Naive thymus-derived CD8-positive, alpha-beta T cell (primary cell): ENCODE measurements around the gene LAMTOR5. TPM values are rescaled to one million over a fixed set of nuclear protein-coding genes. Genes with fewer than 3 reads are reported as not detected.
"Not testable (repeated sequence)": the region's sequence is repeated elsewhere in the genome, so short reads cannot be mapped to it uniquely, and the experiment has no call there.

Experiments used
- ATAC-seq, 2 donors: fragments of 150-1000 bp; cut with Tn5 transposase in 1 of 2; sonication (Bioruptor Pico), chemical (Tn5 transposase) in 1 of 2; 1 replicate in 1 of 2; 2 replicates in 1 of 2; pipeline ENCODE4 v1.10.0; 2021; ENCODE audit warnings: mild to moderate bottlenecking in 2 of 2, moderate library complexity in 2 of 2
- POLR2A ChIA-PET: fragments of 350-600 bp; sonication (Branson Sonifier 250); formaldehyde crosslinking; loops from one replicate; lab custom pipeline; 2021; ENCODE audit warnings: antibody characterized with exemption; lab: Charles Lee
- DNase-seq, 10 donors: peaks; one replicate each; pipeline versions ENCODE4 v3.0.0 to v3.0.0-alpha.2; 2020 to 2022
- H3K27ac Mint-ChIP-seq, 10 donors: one replicate each; pipeline ENCODE4 v1.8.0; 2020 to 2022; ENCODE audit warnings: mild to moderate bottlenecking in 10 of 10, mixed read lengths in 10 of 10, moderate library complexity in 4 of 10, inconsistent platforms in 1 of 10
- H3K27me3 Mint-ChIP-seq, 5 donors: one replicate each; pipeline ENCODE4 v1.8.0; 2021 to 2022; ENCODE audit warnings: mixed read lengths in 5 of 5
- H3K36me3 Mint-ChIP-seq, 3 donors: one replicate each; pipeline ENCODE4 v1.8.0; 2020 to 2022; ENCODE audit warnings: mixed read lengths in 3 of 3, mild to moderate bottlenecking in 2 of 3, inconsistent platforms in 1 of 3
- H3K4me1 Mint-ChIP-seq, 4 donors: one replicate each; pipeline ENCODE4 v1.8.0; 2021 to 2022; ENCODE audit warnings: mixed read lengths in 4 of 4
- H3K4me3 Mint-ChIP-seq, 10 donors: one replicate each; pipeline ENCODE4 v1.8.0; 2020 to 2022; ENCODE audit warnings: mild to moderate bottlenecking in 10 of 10, mixed read lengths in 10 of 10, moderate library complexity in 6 of 10, inconsistent platforms in 1 of 10
- H3K9me3 Mint-ChIP-seq, 9 donors: one replicate each; pipeline ENCODE4 v1.8.0; 2020 to 2022; ENCODE audit warnings: mixed read lengths in 9 of 9, mild to moderate bottlenecking in 3 of 9, inconsistent platforms in 1 of 9, moderate library complexity in 1 of 9
- polyA plus RNA-seq, 3 donors: library from polyadenylated mRNA; unstranded; fragments of 300-500 nt; fragmentation: Illumina TruSeq; gene quantifications; one replicate each; pipeline ENCODE4 v1.2.3, GENCODE V29; 2021
- total RNA-seq, 8 experiments: library from RNA in 2 of 8; stranded (reverse) in 2 of 8; gene quantifications; one replicate each; pipeline ENCODE4 v1.2.3 and lab custom pipeline; 2021 to 2026

The LAMTOR5 gene
- total and polyA plus RNA-seq, 5 experiments from 2014 or later, result 72.0 to 262 (median 192) TPM

DNA sequence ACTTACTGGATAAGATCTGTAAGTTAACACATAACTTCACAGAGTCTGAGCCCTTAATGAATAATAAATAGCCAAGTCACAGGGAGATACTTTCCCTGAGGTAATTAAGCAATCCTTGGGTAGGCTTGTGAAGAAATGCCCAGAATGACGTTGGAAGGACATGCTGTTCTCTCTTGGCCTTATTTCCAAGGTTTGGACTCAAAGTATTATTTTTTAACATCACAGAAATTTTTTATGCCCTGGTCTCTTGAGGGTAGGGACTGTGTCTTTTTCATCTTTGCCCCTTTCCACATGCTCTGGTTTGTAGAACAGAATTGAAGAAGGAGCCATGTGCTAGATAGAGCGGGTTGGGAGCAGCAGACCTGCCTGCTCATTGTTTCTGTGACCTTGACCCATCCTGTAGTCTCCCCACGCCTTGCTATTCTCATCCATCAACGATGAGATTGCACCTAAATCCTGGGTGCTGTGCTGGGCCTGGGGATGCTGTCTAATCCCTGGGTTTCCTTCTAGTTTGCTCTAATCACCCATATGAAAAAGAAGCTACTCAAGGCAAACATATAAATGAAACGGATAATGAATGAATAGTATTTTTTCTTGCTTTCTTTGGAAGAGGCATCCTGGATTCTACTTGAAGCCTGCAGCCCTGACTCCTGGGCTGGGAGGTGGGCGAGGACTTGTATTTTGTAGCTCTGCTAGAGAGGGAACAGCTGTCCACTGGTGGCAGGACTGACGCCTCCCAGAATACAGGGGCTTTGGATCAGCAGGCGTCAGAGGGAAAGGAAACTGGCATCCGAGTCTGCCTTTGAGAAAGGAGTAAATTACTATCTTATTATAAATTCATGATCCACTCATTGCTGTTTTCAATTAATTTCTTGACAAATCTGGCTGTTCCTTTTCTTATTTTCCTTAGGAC is 17.5 kb upstream of the LAMTOR5 start:
- no peak overlapping the region for H3K4me3 Mint-ChIP-seq
- peaks cover 2 to 5% (median 4%) of the 10 kb centered on the region in 5 donors for H3K27me3 Mint-ChIP-seq
- ATAC-seq (no peak), DNase-seq (no peak)
- H3K9me3 Mint-ChIP-seq, result no peaks in the 10 kb centered on the region
- POLR2A ChIA-PET, result no interaction called here
- no peaks in the 10 kb centered on the region for H3K4me1 Mint-ChIP-seq
- no peaks in the 10 kb centered on the region for H3K36me3 Mint-ChIP-seq
- H3K27ac Mint-ChIP-seq, result no peak overlapping the region

DNA sequence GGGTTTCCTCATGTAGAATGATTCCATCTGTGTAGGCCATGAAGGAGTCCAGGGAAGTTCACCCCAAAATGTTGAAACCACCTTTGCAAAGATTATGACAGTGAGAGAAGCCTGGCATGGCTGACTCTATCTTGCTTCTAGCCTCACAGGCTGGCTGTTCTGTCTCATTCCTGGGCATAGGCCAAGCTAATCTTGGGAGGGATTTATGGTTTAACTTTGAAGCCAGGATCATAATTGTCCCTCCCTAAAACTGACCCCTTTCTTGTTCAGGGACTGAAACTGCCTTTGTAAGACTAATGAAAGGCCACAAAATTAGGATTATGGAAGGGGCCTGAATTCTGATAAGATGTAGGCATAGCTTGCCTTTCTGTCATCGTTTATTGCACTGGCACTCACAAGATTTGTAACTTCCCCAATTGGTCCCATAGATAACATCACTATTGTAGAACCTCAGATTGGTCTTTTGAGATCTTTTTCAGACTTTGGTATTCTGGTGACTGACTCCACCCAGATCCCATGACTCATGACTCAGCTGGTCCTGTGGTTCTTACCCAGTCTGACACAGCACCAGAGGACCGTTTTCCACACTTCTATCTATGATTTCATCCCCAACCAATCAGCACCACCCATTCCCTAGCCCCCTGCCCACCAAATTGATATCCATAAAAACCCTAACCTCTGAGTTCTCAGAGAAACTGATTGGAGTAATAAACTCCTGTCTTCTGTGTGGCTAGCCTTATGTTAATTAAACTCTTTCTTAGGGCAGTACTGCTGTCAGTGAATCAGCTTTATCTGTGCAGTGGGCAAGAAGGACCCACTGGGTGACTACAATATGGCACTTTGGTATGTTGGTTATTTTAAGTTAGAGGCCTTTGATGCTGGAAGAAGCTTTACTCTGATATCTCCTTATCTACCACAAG is 13.6 kb upstream of the LAMTOR5 start:
- ATAC-seq (no peak), DNase-seq (no peak)
- peaks cover 0 to 5% (median 3%) of the 10 kb centered on the region in 5 donors for H3K27me3 Mint-ChIP-seq
- H3K4me3 Mint-ChIP-seq, result no peak overlapping the region
- H3K27ac Mint-ChIP-seq, result peak overlapping the region in 1 of 10 donors; percentile 12
- no peaks in the 10 kb centered on the region for H3K4me1 Mint-ChIP-seq
- H3K36me3 Mint-ChIP-seq, result no peaks in the 10 kb centered on the region
- H3K9me3 Mint-ChIP-seq, result no peaks in the 10 kb centered on the region
- POLR2A ChIA-PET, result no interaction called here

DNA sequence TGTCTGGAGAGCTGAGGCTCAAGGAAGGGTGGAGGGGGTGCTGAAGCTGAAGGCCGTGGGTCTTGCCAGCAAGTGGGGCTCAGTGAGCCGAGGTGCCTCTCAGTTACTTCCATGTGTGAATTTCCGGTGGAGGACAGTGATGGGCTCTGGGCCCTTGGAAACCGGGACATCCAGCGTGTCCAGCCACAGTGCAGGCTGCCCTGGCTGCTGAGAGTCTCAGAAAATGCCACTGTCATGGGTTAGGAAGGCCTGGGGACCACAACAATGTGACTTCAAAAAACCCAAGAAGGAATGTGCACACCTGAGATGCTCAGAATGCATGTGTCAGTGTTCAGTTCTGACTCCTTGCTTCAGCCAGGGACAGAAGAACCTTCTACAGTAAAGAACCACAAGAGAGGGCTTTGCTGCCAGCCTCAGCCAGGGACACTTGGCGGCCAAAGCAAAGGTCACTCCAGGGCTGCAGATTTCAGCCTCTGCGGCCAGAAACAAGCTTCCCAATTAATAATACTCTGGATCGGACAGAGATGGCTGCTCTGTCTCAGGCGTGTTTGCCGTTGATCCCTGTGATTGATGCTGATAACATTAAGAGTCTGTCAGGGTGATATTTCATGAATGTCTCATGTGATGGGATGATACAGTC is 12.6 kb upstream of the LAMTOR5 start:
- no peak overlapping the region for H3K27ac Mint-ChIP-seq
- H3K4me3 Mint-ChIP-seq, result no peak overlapping the region
- peaks cover 0 to 5% (median 3%) of the 10 kb centered on the region in 5 donors for H3K27me3 Mint-ChIP-seq

DNA sequence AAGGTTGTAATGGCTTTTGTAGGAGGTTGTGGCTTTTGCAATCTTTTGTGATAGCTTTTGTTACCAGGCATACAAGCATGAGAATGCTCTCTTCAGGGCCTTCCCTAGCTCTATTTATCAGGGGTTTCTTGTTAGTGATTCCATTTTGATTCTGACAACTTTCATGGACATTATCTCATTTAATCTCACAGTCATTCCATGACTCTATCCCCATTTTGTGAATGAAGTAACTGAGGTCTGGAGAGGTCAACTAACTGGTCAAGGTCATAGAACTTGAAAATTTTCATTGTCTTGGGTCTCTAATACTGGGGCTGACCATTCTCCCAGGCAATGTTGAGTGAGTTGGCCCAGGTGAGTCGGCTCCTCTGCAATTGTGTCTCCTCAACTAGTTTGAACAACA is 11.2 kb upstream of the LAMTOR5 start:
- POLR2A ChIA-PET, result interaction anchor here (1.5 kb wide), 1 partner anchor 9 kb away, joined by 4 read pairs; no protein-coding TSS in a partner anchor

More for the DNA sequence above, 12.6 kb upstream of the LAMTOR5 start:
- Mint-ChIP-seq H3K36me3 (no peaks in the 10 kb centered on the region), H3K4me1 (no peaks in the 10 kb centered on the region), H3K9me3 (no peaks in the 10 kb centered on the region)
- DNase-seq, result no peak
- ATAC-seq, result no peak
- POLR2A ChIA-PET, result no interaction called here

DNA sequence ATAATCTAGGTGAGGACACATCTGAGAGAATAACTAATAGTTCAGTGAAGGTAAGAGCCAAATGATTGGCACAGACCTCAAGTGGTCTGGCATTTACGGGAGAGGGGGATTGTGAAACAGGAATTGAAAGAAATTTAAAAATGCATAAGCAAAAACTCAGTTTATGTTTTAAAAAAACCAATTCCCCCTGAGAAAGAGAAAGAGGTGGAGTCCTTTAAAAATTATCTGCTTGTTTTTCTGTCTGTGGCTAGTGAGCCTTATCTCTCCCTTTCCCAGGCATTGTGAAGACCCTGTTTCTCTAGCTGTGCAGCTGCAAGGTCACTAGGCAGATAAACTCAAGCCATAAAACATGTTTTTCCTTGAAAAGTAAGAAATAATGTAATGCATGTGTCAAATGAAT is 5.6 kb upstream of the LAMTOR5 start:
- H3K36me3 Mint-ChIP-seq, H3K4me3 Mint-ChIP-seq, ATAC-seq, DNase-seq, POLR2A ChIA-PET, H3K9me3 Mint-ChIP-seq, H3K27me3 Mint-ChIP-seq: not testable (repeated sequence)
- peaks cover 2 to 17% (median 9%) of the 10 kb centered on the region in 4 donors for H3K4me1 Mint-ChIP-seq
- H3K27ac Mint-ChIP-seq, result peak overlapping the region in 1 of 10 donors; percentile 19

More for the DNA sequence above, 11.2 kb upstream of the LAMTOR5 start:
- H3K27me3 Mint-ChIP-seq, result peaks cover 0 to 3% (median under 1%) of the 10 kb centered on the region in 5 donors
- no peaks in the 10 kb centered on the region for H3K36me3 Mint-ChIP-seq
- no peaks in the 10 kb centered on the region for H3K4me1 Mint-ChIP-seq
- no peak overlapping the region for H3K4me3 Mint-ChIP-seq
- ATAC-seq, result no peak
- no peak for DNase-seq
- H3K27ac Mint-ChIP-seq, result no peak overlapping the region
- H3K9me3 Mint-ChIP-seq, result no peaks in the 10 kb centered on the region

DNA sequence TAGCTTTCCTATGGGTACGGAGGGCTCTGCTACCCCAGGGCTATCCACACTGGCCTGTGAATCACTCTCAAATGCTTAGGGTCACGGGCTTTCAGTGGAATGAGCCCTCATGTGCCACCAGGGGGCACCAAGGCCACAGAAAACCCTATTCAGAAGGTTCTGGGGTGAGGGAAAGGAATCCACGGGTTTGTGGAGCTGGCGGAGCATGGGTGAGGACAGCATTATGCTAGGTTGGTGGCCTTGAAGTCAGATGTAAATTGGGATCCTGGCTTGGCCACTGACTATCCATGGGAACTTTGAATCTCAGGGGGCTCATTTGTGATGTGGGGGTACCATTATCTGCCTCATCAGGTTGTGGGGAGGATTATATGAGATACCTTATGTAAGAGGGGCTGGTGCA is 5.1 kb upstream of the LAMTOR5 start:
- H3K4me3 Mint-ChIP-seq, result peak overlapping the region in 2 of 10 donors; percentile 1 to 43
- no peaks in the 10 kb centered on the region for H3K27me3 Mint-ChIP-seq
- H3K36me3 Mint-ChIP-seq, result peaks cover 0 to 2% (median 0%) of the 10 kb centered on the region in 3 donors
- DNase-seq, result peak; percentile 28 to 70 (median 42)
- peak overlapping the region in 4 of 10 donors; percentile 1 to 61 (median 26) for H3K27ac Mint-ChIP-seq
- POLR2A ChIA-PET, result interaction anchor here (2.3 kb wide), 1 partner anchor 75 kb away, joined by 7 read pairs; no protein-coding TSS in a partner anchor
- peak; percentile 52 to 56 for ATAC-seq
- H3K9me3 Mint-ChIP-seq, result no peaks in the 10 kb centered on the region
- peaks cover 7 to 21% (median 13%) of the 10 kb centered on the region in 4 donors for H3K4me1 Mint-ChIP-seq

DNA sequence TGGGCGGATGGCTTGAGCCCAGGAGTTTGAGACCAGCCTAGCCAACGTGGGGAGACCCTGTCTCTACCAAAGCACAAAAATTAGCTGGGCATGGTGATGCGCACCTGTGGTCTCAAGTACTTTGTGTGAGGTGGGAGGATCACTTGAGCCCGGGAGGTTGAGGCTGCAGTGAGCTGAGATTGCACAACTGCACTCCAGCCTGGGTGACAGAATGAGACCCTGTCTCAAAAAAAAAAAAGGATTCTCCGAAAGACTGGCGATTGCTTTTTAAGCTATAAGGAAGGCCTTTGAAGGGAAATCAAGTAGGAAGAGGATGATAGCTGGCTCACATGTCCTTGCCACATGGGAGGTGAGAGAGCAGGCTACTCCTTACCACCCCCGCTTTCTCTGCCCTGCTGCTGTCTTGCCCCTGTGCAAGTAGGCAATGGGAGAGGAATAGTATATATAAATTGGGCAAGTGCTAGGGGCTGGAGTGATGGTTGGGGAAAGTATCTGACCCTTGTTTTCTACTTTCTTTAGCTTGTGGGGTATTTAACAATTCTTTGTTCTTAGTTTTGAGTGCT is 3.8 kb upstream of the LAMTOR5 start:
- POLR2A ChIA-PET, result interaction anchor here (0.7 to 2.3 kb wide), 2 partner anchors 73 to 202 kb away, joined by 3 to 7 read pairs; no protein-coding TSS in a partner anchor
- Mint-ChIP-seq H3K27me3 (no peaks in the 10 kb centered on the region), H3K4me3 (no peak overlapping the region), H3K36me3 (peaks cover 0 to 5% (median 0%) of the 10 kb centered on the region in 3 donors), H3K9me3 (no peaks in the 10 kb centered on the region), H3K27ac (peak overlapping the region in 2 of 10 donors; percentile 47 to 56), H3K4me1 (peaks cover 9 to 31% (median 21%) of the 10 kb centered on the region in 4 donors)
- ATAC-seq (no peak), DNase-seq (no peak)

DNA sequence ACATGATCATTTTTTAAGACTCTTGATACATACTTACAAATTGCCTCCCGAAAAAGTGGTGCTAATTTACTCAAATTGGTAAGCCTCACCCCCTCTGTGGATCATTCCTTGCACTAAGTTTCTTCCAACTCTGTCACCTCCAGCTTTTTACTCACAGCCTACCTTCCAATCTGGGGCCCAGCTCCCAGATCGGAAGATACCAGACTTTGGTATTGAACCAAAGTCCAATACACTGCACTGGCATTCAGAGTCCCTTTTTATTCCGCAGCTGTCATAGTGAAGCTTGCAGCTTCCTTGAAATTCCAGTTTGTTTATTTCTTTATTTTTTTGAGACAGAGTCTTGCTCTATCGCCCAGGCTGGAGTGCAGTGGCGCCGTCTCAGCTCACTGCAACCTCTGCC is 1.8 kb upstream of the LAMTOR5 start:
- Mint-ChIP-seq H3K27ac (peak overlapping the region in 4 of 10 donors; percentile 9 to 99 (median 44)), H3K9me3 (no peaks in the 10 kb centered on the region), H3K27me3 (no peaks in the 10 kb centered on the region), H3K4me3 (peak overlapping the region in 8 of 10 donors; percentile 47 to 100 (median 82)), H3K4me1 (peaks cover 12 to 35% (median 25%) of the 10 kb centered on the region in 4 donors), H3K36me3 (peaks cover 2 to 6% (median 5%) of the 10 kb centered on the region in 3 donors)
- ATAC-seq, result no peak
- POLR2A ChIA-PET, result interaction anchor here (0.6 to 3.4 kb wide), 6 partner anchors 9 to 263 kb away, joined by 3 to 46 read pairs (median 4); partner anchors contain the start of genes KCNC4 and RBM15
- DNase-seq, result no peak

DNA sequence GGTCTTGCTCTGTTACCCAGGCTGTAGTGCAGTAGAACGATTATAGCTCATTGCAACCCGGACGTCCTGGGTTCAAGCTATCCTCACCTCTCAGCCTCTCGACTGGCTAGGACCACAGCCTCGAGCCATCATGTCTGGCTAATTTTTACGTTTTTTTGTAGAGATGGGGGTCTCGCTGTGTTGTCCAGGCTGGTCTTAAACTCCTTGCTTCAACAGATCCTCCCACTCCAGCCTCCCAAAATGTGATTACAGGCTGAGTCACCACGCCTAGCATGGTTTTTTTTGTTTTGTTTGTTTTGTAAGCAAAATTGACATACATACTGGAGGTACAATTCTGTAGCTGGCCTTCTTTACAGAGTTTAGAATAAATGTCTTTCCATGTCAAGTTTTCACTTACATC is 994 bp upstream of the LAMTOR5 start:
- H3K27ac Mint-ChIP-seq, result peak overlapping the region; percentile 48 to 100 (median 100)
- peak overlapping the region; percentile 49 to 100 (median 98) for H3K4me3 Mint-ChIP-seq
- peaks cover 12 to 36% (median 26%) of the 10 kb centered on the region in 4 donors for H3K4me1 Mint-ChIP-seq
- H3K9me3 Mint-ChIP-seq, result no peaks in the 10 kb centered on the region
- no peaks in the 10 kb centered on the region for H3K27me3 Mint-ChIP-seq
- peaks cover 3 to 14% (median 5%) of the 10 kb centered on the region in 3 donors for H3K36me3 Mint-ChIP-seq
- DNase-seq, result no peak
- POLR2A ChIA-PET, result interaction anchor here (0.6 to 3.4 kb wide), 7 partner anchors 9 to 1320 kb away, joined by 3 to 46 read pairs (median 4); partner anchors contain the start of genes KCNC4 and RBM15
- ATAC-seq, result no peak

DNA sequence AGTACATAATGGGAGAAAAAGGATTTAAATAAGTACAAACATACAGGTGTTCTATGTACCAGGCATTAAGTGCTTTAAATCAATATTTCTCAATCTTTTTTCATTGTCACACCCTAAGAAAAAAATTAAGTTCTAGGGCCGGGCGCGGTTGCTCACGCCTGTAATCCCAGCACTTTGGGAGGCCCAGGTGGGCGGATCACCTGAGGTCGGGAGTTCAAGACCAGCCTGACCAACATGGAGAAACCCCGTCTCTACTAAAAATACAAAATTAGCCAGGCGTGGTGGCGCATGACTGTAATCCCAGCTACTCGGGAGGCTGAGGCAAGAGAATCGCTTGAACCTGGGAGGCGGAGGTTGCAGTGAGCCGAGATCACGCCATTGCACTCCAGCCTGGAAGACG is 1.1 kb downstream of the LAMTOR5 start:
- not testable (repeated sequence) for H3K9me3 Mint-ChIP-seq, H3K27me3 Mint-ChIP-seq, DNase-seq, ATAC-seq
- POLR2A ChIA-PET, result interaction anchor here (1.6 to 3.4 kb wide), 2 partner anchors 67 to 68 kb away, joined by 13 to 46 read pairs; partner anchors contain the start of gene RBM15
- peak overlapping the region; percentile 95 to 100 (median 99) for H3K4me3 Mint-ChIP-seq
- peak overlapping the region; percentile 98 to 100 (median 100) for H3K27ac Mint-ChIP-seq
- H3K36me3 Mint-ChIP-seq, result peaks cover 3 to 30% (median 5%) of the 10 kb centered on the region in 3 donors
- H3K4me1 Mint-ChIP-seq, result peaks cover 10 to 32% (median 22%) of the 10 kb centered on the region in 4 donors

DNA sequence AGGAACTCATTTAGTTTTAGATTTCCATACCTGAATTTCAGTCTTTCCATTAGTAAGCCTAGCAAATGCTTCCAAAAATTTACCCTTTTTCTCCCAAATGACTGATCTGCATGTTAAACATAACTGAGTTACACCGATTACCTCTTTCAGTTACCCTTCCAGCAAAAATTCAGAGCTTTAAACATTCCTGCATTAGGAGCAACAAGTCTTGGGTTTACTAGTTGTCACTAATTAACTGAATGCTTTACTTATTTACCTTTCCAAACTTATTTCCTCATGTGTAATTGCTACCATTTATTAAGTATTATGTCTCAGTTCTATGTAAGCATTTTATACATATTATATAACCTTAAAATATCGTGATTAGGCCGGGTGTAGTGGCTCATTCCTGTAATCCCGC is 3.1 kb downstream of the LAMTOR5 start:
- Mint-ChIP-seq H3K27ac (peak overlapping the region in 4 of 10 donors; percentile 27 to 83 (median 44)), H3K9me3 (no peaks in the 10 kb centered on the region), H3K36me3 (peaks cover 5 to 48% (median 5%) of the 10 kb centered on the region in 3 donors), H3K4me3 (peak overlapping the region in 1 of 10 donors; percentile 19), H3K27me3 (no peaks in the 10 kb centered on the region), H3K4me1 (peaks cover 10 to 31% (median 21%) of the 10 kb centered on the region in 4 donors)
- no peak for ATAC-seq
- no peak for DNase-seq
- POLR2A ChIA-PET, result interaction anchor here (1.6 kb wide), 1 partner anchor 66 kb away, joined by 13 read pairs; the partner anchor contains the start of gene RBM15
